Measurements from ENCODE around the gene DRC1.

DNA sequence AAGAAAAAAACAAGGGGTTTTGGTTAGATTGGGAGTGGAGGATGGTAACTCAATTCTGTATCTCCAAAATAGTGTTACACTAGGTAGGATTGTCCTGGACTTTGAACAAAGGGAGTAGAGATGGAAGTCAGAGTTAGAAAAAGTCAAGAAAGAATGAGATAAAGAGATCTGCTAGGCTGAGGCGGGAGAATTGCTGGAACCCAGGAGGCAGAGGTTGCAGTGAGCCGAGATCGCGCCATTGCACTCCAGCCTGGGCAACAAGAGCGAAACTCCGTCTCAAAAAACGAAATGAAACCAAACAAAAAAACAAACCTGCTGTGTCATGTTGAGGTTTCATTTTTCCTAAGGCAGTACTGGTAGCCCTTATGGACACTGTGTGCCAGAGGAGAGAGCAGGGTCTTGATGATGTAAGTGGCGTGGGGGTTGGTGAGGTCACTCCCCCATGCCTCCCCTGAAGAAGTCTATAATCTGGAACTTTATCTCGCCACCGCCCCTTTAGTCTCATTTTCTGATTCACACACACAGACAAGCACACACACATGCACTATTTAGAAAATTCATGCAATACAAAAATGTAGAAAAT is 10.5 kb downstream of the DRC1 start:
- TF ChIP-seq POLR2A (IDR thresholded peaks at IDR 0.05; ENCODE audit: low read depth, low read length) (no peak), MAZ (IDR thresholded peaks at IDR 0.05; ENCODE audit: borderline replicate concordance, low read depth, low read length) (no peak), CEBPB (IDR thresholded peaks at IDR 0.05; ENCODE audit: low read depth, low read length) (no peak), MXI1 (IDR thresholded peaks at IDR 0.05; ENCODE audit: borderline replicate concordance, low read depth, low read length) (no peak), SMC3 (IDR thresholded peaks at IDR 0.05; ENCODE audit: low read depth, low read length) (no peak), RCOR1 (IDR thresholded peaks at IDR 0.05; ENCODE audit: insufficient replicate concordance, low read length) (no peak), RFX5 (IDR thresholded peaks at IDR 0.05; ENCODE audit: low read depth, low read length) (no peak)
- TF ChIP-seq, protein P1, sequence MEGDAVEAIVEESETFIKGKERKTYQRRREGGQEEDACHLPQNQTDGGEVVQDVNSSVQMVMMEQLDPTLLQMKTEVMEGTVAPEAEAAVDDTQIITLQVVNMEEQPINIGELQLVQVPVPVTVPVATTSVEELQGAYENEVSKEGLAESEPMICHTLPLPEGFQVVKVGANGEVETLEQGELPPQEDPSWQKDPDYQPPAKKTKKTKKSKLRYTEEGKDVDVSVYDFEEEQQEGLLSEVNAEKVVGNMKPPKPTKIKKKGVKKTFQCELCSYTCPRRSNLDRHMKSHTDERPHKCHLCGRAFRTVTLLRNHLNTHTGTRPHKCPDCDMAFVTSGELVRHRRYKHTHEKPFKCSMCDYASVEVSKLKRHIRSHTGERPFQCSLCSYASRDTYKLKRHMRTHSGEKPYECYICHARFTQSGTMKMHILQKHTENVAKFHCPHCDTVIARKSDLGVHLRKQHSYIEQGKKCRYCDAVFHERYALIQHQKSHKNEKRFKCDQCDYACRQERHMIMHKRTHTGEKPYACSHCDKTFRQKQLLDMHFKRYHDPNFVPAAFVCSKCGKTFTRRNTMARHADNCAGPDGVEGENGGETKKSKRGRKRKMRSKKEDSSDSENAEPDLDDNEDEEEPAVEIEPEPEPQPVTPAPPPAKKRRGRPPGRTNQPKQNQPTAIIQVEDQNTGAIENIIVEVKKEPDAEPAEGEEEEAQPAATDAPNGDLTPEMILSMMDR (conservative IDR thresholded peaks at IDR 0.05; ENCODE audit: low read depth, low read length), result no peak
- TF ChIP-seq, protein P2, sequence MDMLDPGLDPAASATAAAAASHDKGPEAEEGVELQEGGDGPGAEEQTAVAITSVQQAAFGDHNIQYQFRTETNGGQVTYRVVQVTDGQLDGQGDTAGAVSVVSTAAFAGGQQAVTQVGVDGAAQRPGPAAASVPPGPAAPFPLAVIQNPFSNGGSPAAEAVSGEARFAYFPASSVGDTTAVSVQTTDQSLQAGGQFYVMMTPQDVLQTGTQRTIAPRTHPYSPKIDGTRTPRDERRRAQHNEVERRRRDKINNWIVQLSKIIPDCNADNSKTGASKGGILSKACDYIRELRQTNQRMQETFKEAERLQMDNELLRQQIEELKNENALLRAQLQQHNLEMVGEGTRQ (IDR thresholded peaks at IDR 0.05; ENCODE audit: low read depth, low read length), result no peak
